Progenitor cell of endocrine pancreas (in vitro differentiated cells): ENCODE data around the gene CLEC20A. TPM values are rescaled to one million over a fixed set of nuclear protein-coding genes. Genes with fewer than 3 reads are reported as not detected.
A peak's percentile ranks its signal among the peaks of the same experiment; 100 is the strongest.

ENCODE experiments used
- DNase-seq: peaks from one replicate; pipeline ENCODE4 v3.0.0; 2021; ENCODE audit warnings: low spot score; ENCODE audit not compliant: unreplicated experiment
- H3K27ac Mint-ChIP-seq: 2 replicates; pipeline ENCODE4 v1.8.0; 2021; ENCODE audit warnings: mild to moderate bottlenecking, moderate library complexity, mixed read lengths
- H3K27me3 Mint-ChIP-seq: 2 replicates; pipeline ENCODE4 v1.8.0; 2021; ENCODE audit warnings: mixed read lengths
- H3K36me3 Mint-ChIP-seq: 2 replicates; pipeline ENCODE4 v1.8.0; 2022; ENCODE audit warnings: mixed read lengths; ENCODE audit not compliant: insufficient read depth
- H3K4me1 Mint-ChIP-seq: 2 replicates; pipeline ENCODE4 v1.8.0; 2021; ENCODE audit warnings: low read depth, mixed read lengths
- H3K4me3 Mint-ChIP-seq: 2 replicates; pipeline ENCODE4 v1.8.0; 2021; ENCODE audit warnings: low read depth, mild to moderate bottlenecking, moderate library complexity, mixed read lengths
- H3K9me3 Mint-ChIP-seq: 2 replicates; pipeline ENCODE4 v1.8.0; 2021; ENCODE audit warnings: low read depth, mixed read lengths
- CTCF ChIP-seq: fragments of 200-600 bp; sonication (generic); IDR thresholded peaks from one replicate; pipeline ENCODE4 v1.5.0; 2021; ENCODE audit warnings: antibody characterized with exemption, mild to moderate bottlenecking; ENCODE audit not compliant: unreplicated experiment
- total RNA-seq: library from RNA; stranded (reverse); gene quantifications from 2 replicates; pipeline ENCODE4 v1.2.1, GENCODE V29; 2021

CLEC20A gene
- total RNA-seq, 1 donor from 2014 or later, result not detected

- TF ChIP-seq CTCF, result no peak
- H3K9me3 Mint-ChIP-seq, result no peaks in the 10 kb centered on the region
- DNase-seq, result peak; percentile 62
- H3K36me3 Mint-ChIP-seq, result peaks cover 3% of the 10 kb centered on the region
- peak overlapping the region; percentile 90 for H3K4me3 Mint-ChIP-seq
- peaks cover 3% of the 10 kb centered on the region for H3K27me3 Mint-ChIP-seq
- H3K4me1 Mint-ChIP-seq, result peaks cover 22% of the 10 kb centered on the region
- H3K27ac Mint-ChIP-seq, result peak overlapping the region; percentile 92
These were observed 45.2 kb upstream of the CLEC20A start for GRCh38 chr1:178541829-178542553.

- Mint-ChIP-seq H3K36me3 (peaks cover 3% of the 10 kb centered on the region), H3K27me3 (peaks cover 3% of the 10 kb centered on the region), H3K27ac (no peak overlapping the region), H3K9me3 (no peaks in the 10 kb centered on the region), H3K4me3 (peak overlapping the region; percentile 90), H3K4me1 (peaks cover 27% of the 10 kb centered on the region)
- no peak for TF ChIP-seq CTCF
- DNase-seq, result no peak
These were observed 44.6 kb upstream of the CLEC20A start for GRCh38 chr1:178541379-178541778.

GRCh38 chr1:178540646-178541045, 43.9 kb upstream of the CLEC20A start:
- no peak overlapping the region for H3K4me3 Mint-ChIP-seq
- peaks cover 27% of the 10 kb centered on the region for H3K4me1 Mint-ChIP-seq
- peaks cover 3% of the 10 kb centered on the region for H3K27me3 Mint-ChIP-seq
- TF ChIP-seq CTCF, result no peak
- H3K9me3 Mint-ChIP-seq, result no peaks in the 10 kb centered on the region
- DNase-seq, result no peak
- no peak overlapping the region for H3K27ac Mint-ChIP-seq
- H3K36me3 Mint-ChIP-seq, result peaks cover 3% of the 10 kb centered on the region

GRCh38 chr1:178540204-178540603, 43.4 kb upstream of the CLEC20A start:
- Mint-ChIP-seq H3K36me3 (no peaks in the 10 kb centered on the region), H3K9me3 (no peaks in the 10 kb centered on the region), H3K4me3 (peak overlapping the region; percentile 35), H3K27ac (no peak overlapping the region), H3K4me1 (peaks cover 27% of the 10 kb centered on the region), H3K27me3 (peaks cover 3% of the 10 kb centered on the region)
- TF ChIP-seq CTCF, result no peak
- DNase-seq, result no peak

- Mint-ChIP-seq H3K4me1 (peaks cover 27% of the 10 kb centered on the region), H3K9me3 (no peaks in the 10 kb centered on the region), H3K36me3 (no peaks in the 10 kb centered on the region), H3K4me3 (peak overlapping the region; percentile 25), H3K27me3 (peaks cover 3% of the 10 kb centered on the region), H3K27ac (no peak overlapping the region)
- no peak for TF ChIP-seq CTCF
- DNase-seq, result no peak
These were observed 42.5 kb upstream of the CLEC20A start for GRCh38 chr1:178539291-178539690.
